GM12878 (cell line): Measurements from ENCODE around the gene MAP3K4.

ENCODE experiments used
- POLR2A ChIP-seq: IDR thresholded peaks from 2 replicates; pipeline ENCODE4 v1.6.1; 2011; ENCODE audit warnings: low read depth, mild to moderate bottlenecking, low read length
- RCOR1 ChIP-seq: conservative IDR thresholded peaks from 2 replicates; pipeline ENCODE4 v1.6.1; 2012; ENCODE audit warnings: low read depth, low read length, improper control_type of control experiment
- REST ChIP-seq: IDR thresholded peaks from 2 replicates; pipeline ENCODE4 v1.6.1; 2012; ENCODE audit warnings: mild to moderate bottlenecking, low read depth, low read length
- SIN3A ChIP-seq: IDR thresholded peaks from 2 replicates; pipeline ENCODE4 v1.6.1; 2012; ENCODE audit warnings: low read depth, low read length, improper control_type of control experiment
- STAT1 ChIP-seq: fragments of 450-650 bp; conservative IDR thresholded peaks from 2 replicates; pipeline ENCODE4 v1.6.1; 2014; ENCODE audit warnings: antibody characterized with exemption, mild to moderate bottlenecking
- USF2 ChIP-seq: IDR thresholded peaks from 2 replicates; pipeline ENCODE4 v1.6.1; 2011; ENCODE audit warnings: low read depth, low read length, improper control_type of control experiment, borderline replicate concordance
- ZNF384 ChIP-seq: IDR thresholded peaks from 2 replicates; pipeline ENCODE4 v1.6.1; 2012; ENCODE audit warnings: low read depth, mild to moderate bottlenecking, low read length, improper control_type of control experiment, borderline replicate concordance
- TF ChIP-seq, protein P1 (sequence below), 3 experiments: IDR thresholded peaks in 2 of 3; conservative IDR thresholded peaks in 1 of 3; 2 replicates each; pipeline ENCODE4 v1.5.1; 2011; ENCODE audit warnings: low read depth in 3 of 3, low read length in 3 of 3, mild to moderate bottlenecking in 3 of 3, control low read depth in 2 of 3, moderate library complexity in 2 of 3, inconsistent platforms in 1 of 3, mixed read lengths in 1 of 3; ENCODE audit not compliant: control insufficient read depth in 2 of 3, insufficient read depth in 1 of 3; ENCODE audit errors: extremely low read depth in 1 of 3

- TF ChIP-seq POLR2A (no peak), SIN3A (no peak), STAT1 (no peak), USF2 (no peak), REST (no peak), RCOR1 (no peak), ZNF384 (no peak)
- TF ChIP-seq, protein P1, sequence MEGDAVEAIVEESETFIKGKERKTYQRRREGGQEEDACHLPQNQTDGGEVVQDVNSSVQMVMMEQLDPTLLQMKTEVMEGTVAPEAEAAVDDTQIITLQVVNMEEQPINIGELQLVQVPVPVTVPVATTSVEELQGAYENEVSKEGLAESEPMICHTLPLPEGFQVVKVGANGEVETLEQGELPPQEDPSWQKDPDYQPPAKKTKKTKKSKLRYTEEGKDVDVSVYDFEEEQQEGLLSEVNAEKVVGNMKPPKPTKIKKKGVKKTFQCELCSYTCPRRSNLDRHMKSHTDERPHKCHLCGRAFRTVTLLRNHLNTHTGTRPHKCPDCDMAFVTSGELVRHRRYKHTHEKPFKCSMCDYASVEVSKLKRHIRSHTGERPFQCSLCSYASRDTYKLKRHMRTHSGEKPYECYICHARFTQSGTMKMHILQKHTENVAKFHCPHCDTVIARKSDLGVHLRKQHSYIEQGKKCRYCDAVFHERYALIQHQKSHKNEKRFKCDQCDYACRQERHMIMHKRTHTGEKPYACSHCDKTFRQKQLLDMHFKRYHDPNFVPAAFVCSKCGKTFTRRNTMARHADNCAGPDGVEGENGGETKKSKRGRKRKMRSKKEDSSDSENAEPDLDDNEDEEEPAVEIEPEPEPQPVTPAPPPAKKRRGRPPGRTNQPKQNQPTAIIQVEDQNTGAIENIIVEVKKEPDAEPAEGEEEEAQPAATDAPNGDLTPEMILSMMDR (IDR thresholded peaks at IDR 0.05 in 2 of 3, conservative IDR thresholded peaks at IDR 0.05 in 1 of 3; ENCODE audit: control insufficient read depth in 2 of 3, extremely low read depth in 1 of 3, insufficient read depth in 1 of 3, low read depth in 3 of 3, low read length in 3 of 3) = no peak
Observed at GRCh38 chr6:161152527-161152862, 160.9 kb downstream of the MAP3K4 start.
